D721Med (cell line): Measurements from ENCODE around the gene COX4I1.
"Not testable (repeated sequence)": the region's sequence is repeated elsewhere in the genome, so short reads cannot be mapped to it uniquely, and the experiment has no call there.

Experiments
- DNase-seq: peaks from one replicate; pipeline ENCODE4 v3.0.0; 2011; ENCODE audit warnings: low spot score; ENCODE audit not compliant: insufficient read length
- FAIRE-seq: peaks from 2 replicates; lab custom pipeline; 2011; peaks lifted over from hg19 to GRCh38; lab: Jason Lieb, UNC
- TF ChIP-seq, protein P1 (sequence below): IDR thresholded peaks from 2 replicates; pipeline ENCODE4 v1.5.1; 2012; ENCODE audit warnings: mild to moderate bottlenecking, control low read depth; ENCODE audit not compliant: insufficient read depth; ENCODE audit errors: missing control alignments

The COX4I1 gene

DNA sequence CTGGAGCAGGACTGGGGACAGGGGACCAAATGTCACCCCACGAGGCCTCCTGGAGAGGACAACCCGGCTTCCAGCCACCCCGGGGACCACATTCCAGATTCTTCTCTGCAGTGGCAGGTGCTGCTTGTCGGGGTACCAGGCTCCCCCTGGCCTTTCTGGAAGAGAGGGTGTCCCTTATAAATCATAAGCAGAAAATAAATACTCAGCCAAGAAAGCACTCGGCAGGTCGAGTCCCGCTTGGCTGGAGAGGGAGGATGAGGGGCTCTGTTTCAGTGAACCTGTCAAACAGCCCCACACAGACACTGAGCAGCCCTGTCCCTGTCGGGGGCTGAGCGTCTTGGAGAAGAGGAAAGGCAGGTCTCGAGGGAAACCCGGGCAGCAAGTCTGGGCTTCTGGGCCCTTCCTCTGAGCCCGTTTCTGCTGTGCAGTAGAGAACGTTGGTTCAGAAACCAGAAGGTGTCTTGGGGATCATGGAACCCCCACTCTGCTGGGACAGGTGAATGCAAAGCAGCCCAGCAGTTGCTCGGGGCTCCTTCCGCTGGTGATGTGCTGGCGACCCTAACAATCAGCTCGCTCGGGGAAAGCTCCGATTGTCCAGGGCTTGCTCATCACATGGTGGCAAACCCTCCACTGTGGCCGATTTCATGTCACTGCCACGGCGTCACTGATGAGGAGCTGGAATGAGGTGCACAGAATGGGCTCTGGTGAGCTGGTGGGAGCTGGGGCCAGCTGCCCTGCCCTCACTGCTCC is 36.6 kb downstream of the COX4I1 start:
- FAIRE-seq (no peak), DNase-seq (no peak)
- TF ChIP-seq, protein P1, sequence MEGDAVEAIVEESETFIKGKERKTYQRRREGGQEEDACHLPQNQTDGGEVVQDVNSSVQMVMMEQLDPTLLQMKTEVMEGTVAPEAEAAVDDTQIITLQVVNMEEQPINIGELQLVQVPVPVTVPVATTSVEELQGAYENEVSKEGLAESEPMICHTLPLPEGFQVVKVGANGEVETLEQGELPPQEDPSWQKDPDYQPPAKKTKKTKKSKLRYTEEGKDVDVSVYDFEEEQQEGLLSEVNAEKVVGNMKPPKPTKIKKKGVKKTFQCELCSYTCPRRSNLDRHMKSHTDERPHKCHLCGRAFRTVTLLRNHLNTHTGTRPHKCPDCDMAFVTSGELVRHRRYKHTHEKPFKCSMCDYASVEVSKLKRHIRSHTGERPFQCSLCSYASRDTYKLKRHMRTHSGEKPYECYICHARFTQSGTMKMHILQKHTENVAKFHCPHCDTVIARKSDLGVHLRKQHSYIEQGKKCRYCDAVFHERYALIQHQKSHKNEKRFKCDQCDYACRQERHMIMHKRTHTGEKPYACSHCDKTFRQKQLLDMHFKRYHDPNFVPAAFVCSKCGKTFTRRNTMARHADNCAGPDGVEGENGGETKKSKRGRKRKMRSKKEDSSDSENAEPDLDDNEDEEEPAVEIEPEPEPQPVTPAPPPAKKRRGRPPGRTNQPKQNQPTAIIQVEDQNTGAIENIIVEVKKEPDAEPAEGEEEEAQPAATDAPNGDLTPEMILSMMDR: no peak

DNA sequence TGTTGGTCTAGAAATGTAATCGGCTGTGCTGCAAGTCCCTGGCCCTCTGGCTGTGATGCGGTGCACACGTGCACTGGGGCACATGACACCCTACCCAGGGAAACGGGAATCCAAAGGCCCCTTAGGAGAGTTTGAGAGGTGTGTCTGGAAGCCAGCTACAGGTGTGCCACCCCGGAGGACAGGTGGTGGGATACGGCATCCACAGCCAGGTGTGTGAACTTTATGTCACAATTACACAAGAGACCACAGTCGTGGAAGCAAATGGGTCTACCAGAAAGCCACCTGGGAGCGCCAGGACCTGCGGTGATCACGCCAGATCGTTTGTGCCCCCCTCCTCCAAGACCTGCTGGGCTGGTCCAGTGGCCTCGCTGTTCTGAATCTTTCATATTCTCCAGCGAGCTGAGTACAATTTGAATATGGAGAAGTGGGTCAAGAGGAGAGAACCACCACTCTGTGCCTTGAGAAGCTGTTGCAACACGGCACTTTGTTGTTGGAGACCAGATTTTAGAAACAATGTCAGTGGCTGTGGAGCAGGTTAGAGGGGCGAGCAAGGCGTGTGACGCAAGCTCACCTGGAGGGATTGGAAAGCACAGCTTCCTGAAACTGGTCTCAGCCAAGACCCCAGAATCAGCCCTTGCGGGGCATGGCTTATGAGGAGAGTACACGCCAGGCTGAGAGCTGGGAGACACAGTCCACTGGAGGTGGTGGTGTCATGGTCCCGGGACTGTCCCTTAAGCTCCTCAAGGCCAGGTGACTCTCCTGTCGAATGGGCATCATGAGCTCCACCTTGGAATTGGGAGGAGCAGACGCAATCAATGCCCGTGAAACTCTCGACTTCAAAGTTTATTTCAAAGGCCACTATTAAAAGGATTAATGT is 37.4 kb downstream of the COX4I1 start:
- TF ChIP-seq, protein P1: no peak
- no peak for DNase-seq
- no peak for FAIRE-seq

DNA sequence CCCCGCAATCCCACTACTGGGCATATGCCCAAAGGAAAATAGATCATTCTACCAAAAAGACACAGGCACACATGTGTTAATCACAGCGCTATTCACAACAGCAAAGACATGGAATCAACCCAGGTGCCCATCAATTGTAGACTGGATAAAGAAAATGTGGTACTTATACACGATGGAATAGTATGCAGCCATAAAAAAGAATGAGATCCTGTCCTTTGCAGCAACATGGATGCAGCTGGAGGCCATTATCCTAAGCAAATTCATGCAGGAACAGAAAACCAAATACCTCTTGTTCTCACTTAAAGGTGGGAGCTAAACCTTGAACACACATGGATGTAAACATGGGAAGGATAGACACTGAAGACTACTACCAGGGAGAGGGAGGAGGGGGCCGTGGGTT is 38.2 kb downstream of the COX4I1 start:
- FAIRE-seq, DNase-seq: not testable (repeated sequence)

DNA sequence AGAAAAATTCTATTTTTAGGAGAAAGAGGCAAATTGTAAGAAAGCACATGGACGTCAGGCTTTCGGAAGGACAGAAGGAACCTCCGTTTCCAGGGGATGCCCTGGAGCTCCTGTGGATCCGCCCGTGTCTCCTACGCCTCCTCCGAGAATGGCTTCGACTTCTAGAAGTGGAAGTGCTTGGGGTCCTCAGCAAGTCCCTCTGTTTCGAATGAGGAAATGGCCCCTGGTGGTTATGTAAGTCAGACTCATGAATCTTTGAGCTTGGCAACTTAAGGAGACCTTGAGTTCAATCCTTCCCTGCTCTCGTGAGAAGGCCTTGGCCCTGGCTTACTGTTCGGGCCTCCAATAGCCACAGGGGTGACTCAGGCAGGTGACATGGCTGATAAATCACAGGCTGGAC is 38.9 kb downstream of the COX4I1 start:
- DNase-seq (no peak), FAIRE-seq (no peak)
- TF ChIP-seq, protein P1: no peak

DNA sequence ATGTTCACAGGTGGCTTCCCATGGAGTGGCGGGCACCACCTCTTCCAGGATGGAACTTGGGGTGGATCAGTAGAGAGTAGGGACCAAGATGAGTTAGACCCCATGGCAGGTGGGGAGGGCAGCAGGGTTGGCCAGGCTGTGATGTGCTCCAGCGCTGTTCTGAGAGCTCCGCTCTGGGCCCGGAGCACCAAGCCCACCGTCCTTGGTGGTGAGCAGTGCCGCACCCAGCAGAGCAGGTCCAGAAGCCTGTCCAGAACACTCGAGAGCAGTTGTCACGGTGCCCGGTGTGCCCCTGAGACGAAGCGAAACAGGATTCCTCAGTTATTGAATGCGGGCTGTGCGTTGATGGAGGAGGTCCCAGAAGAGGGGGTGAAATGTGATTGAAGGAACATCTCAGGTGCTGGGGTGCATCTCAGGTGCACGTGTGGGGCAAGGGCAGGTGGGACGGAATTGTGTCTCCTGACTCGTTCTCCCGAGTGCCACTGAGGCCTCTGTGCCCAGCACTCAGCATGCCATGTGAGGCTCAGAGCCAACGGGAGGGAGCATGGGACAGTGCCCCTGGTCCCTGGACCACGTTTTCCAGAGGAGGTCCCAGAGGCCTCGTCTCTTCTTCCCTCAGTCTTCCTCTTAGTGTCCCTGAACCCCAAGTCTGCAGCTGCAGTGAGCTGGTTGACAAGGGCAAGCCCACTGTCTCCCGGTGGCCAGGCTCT is 39.5 kb downstream of the COX4I1 start:
- DNase-seq: no peak
- no peak for FAIRE-seq
- TF ChIP-seq, protein P1: no peak

DNA sequence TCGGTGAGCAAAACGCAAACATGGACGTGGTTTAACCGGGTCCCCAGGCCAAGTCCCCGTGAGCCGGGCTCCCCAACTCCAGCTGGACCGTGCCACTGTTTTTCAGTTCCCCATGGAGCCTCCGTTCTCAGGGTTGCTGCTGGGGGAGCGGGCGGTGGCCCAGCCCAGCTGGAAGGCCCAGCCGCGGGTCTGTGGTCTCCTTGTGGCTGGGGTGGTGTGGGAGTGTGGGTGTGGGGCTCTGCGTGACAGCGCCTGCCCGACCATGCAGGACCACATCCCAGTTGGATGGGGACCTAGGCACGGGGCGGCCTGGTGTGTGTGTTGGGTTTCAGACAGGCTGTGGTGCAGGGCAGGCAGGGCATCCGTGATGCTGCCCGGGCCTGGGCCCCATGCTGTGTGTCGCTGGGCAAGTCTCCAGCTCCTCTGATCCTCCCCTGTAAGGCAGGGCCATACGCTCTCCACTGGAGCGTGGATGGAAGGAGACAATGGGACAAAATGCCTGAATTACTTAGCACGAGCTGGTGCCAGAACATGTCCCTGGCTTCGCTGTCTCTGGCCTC is 40.3 kb downstream of the COX4I1 start:
- DNase-seq (no peak), FAIRE-seq (no peak)
- TF ChIP-seq, protein P1: no peak

DNA sequence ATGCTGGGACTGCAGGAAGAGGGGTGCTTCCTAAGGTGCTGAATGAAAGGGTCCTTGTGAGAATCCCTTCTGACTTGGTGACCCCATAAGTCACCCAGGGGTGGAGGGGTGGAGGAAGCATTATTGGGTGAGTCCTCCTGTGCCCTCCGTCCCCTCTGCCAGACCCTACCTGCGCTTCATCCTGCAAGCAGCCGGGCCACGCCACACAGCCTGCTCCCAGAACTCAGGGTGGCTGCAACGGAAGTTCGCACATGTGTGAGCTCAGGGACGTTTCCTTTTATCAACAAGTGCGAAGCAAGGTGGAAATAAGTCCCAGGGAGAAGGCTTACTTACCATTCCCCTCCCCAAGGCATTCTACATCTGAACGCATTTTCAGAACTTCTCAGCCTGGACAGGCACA is 40.9 kb downstream of the COX4I1 start:
- TF ChIP-seq, protein P1: no peak
- FAIRE-seq (no peak), DNase-seq (no peak)
